H1 (cell line): ENCODE measurements around the gene SLC43A2. TPM values are rescaled to one million over a fixed set of nuclear protein-coding genes. Genes with fewer than 3 reads are reported as not detected.

Source experiments
- CTCF ChIA-PET: fragments of 300-600 bp; sonication (Branson Sonifier 250); formaldehyde crosslinking; loops from one replicate; lab custom pipeline; 2021; ENCODE audit not compliant: partially characterized antibody; lab: Charles Lee
- POLR2A ChIA-PET: fragments of 300-600 bp; sonication (Branson Sonifier 250); formaldehyde crosslinking; loops from one replicate; lab custom pipeline; 2021; ENCODE audit warnings: inconsistent platforms; ENCODE audit not compliant: partially characterized antibody; lab: Charles Lee
- DNase-seq, 2 experiments: peaks; one replicate each; pipeline versions ENCODE4 v3.0.0 to v3.0.0-alpha.2; 2010 to 2022; ENCODE audit warnings: low spot score in 2 of 2, low read depth in 1 of 2, mixed read lengths in 1 of 2
- FAIRE-seq: peaks from 2 replicates; lab custom pipeline; 2011; peaks lifted over from hg19 to GRCh38; lab: Jason Lieb, UNC
- H2AFZ ChIP-seq: 2 replicates; pipeline ENCODE4 v1.8.1; 2012; ENCODE audit warnings: low read length, inconsistent platforms
- H2AK5ac ChIP-seq: 2 replicates; pipeline ENCODE4 v1.6.1; 2013; ENCODE audit warnings: low read depth, low read length
- H2BK120ac ChIP-seq: replicated peaks from 2 replicates; pipeline ENCODE3; 2013; ENCODE audit warnings: low read depth, low read length, inconsistent platforms
- H2BK12ac ChIP-seq: 2 replicates; pipeline ENCODE4 v1.6.1; 2013; ENCODE audit warnings: low read depth, low read length
- H2BK15ac ChIP-seq: 2 replicates; pipeline ENCODE4 v1.6.1; 2013; ENCODE audit warnings: low read length
- H2BK20ac ChIP-seq: 2 replicates; pipeline ENCODE4 v1.6.1; 2013; ENCODE audit warnings: low read length
- H2BK5ac ChIP-seq: 2 replicates; pipeline ENCODE4 v1.6.1; 2013; ENCODE audit warnings: low read depth, low read length
- H3K14ac ChIP-seq: 2 replicates; pipeline ENCODE4 v1.6.1; 2013; ENCODE audit warnings: inconsistent platforms; ENCODE audit not compliant: insufficient read length
- H3K18ac ChIP-seq: 2 replicates; pipeline ENCODE4 v1.6.1; 2013; ENCODE audit warnings: low read length; ENCODE audit errors: extremely low read depth
- H3K23ac ChIP-seq: 2 replicates; pipeline ENCODE4 v1.6.1; 2013; ENCODE audit warnings: inconsistent platforms; ENCODE audit not compliant: insufficient read length
- H3K23me2 ChIP-seq: 2 replicates; pipeline ENCODE4 v1.6.1; 2013; ENCODE audit warnings: low read depth, low read length
- H3K27ac ChIP-seq: 2 replicates; pipeline ENCODE4 v1.6.1; 2011; ENCODE audit warnings: low read depth, low read length, inconsistent platforms
- H3K27me3 ChIP-seq, 4 experiments: replicated peaks in 1 of 4; 1 replicate in 1 of 4; 2 replicates in 3 of 4; pipeline versions ENCODE4 v1.6.1 to v1.8.1; 2011 to 2013; ENCODE audit warnings: low read length in 3 of 4, mild to moderate bottlenecking in 3 of 4, inconsistent platforms in 2 of 4, mixed read lengths in 2 of 4, moderate library complexity in 1 of 4; ENCODE audit not compliant: control insufficient read depth in 3 of 4, insufficient read depth in 3 of 4; ENCODE audit errors: extremely low read depth in 1 of 4
- H3K36me3 ChIP-seq, 4 experiments: 2 replicates each; pipeline versions ENCODE4 v1.6.1 to v1.8.1; 2011 to 2013; ENCODE audit warnings: mild to moderate bottlenecking in 4 of 4, low read length in 3 of 4, moderate library complexity in 2 of 4, control low read depth in 1 of 4, inconsistent platforms in 1 of 4; ENCODE audit not compliant: insufficient read depth in 4 of 4, control insufficient read depth in 2 of 4
- H3K4ac ChIP-seq: replicated peaks from 2 replicates; pipeline ENCODE3; 2013; ENCODE audit warnings: low read length, low read depth, mixed read lengths, inconsistent platforms; ENCODE audit not compliant: insufficient read length
- H3K4me1 ChIP-seq, 4 experiments: replicated peaks in 1 of 4; 1 replicate in 1 of 4; 2 replicates in 3 of 4; pipeline versions ENCODE4 v1.6.1 to v1.8.1; 2011 to 2013; ENCODE audit warnings: low read length in 3 of 4, inconsistent platforms in 2 of 4, mixed read lengths in 1 of 4; ENCODE audit not compliant: insufficient read depth in 4 of 4, control insufficient read depth in 3 of 4
- H3K4me2 ChIP-seq, 2 experiments: 2 replicates each; pipeline versions ENCODE4 v1.6.1 to v1.8.1; 2011 to 2013; ENCODE audit warnings: low read depth in 2 of 2, low read length in 2 of 2, control low read depth in 1 of 2, inconsistent platforms in 1 of 2, mild to moderate bottlenecking in 1 of 2; ENCODE audit not compliant: insufficient read depth in 1 of 2
- H3K4me3 ChIP-seq, 4 experiments: fragments of 200-600, 300-600 bp in 1 of 4; sonication (generic), shearing (Covaris generic), sonication (Bioruptor Twin) in 1 of 4; 2 replicates each; pipeline versions ENCODE4 v1.5.1 to v1.8.1; 2011 to 2016; ENCODE audit warnings: low read length in 4 of 4, low read depth in 3 of 4, control low read depth in 2 of 4, inconsistent platforms in 2 of 4, mild to moderate bottlenecking in 2 of 4, mixed read lengths in 1 of 4, moderate library complexity in 1 of 4; ENCODE audit not compliant: insufficient read depth in 2 of 4; ENCODE audit errors: extremely low read depth in 1 of 4
- H3K56ac ChIP-seq: replicated peaks from 2 replicates; pipeline ENCODE3; 2013; ENCODE audit warnings: low read depth, mild to moderate bottlenecking, mixed read lengths, low read length, inconsistent platforms; ENCODE audit not compliant: insufficient read length
- H3K79me1 ChIP-seq: 2 replicates; pipeline ENCODE4 v1.6.1; 2013; ENCODE audit warnings: low read depth, low read length, control low read depth
- H3K79me2 ChIP-seq, 2 experiments: 2 replicates each; pipeline versions ENCODE4 v1.6.1 to v1.8.1; 2012 to 2013; ENCODE audit warnings: low read length in 2 of 2, mild to moderate bottlenecking in 2 of 2, inconsistent platforms in 1 of 2; ENCODE audit not compliant: insufficient read depth in 2 of 2, control insufficient read depth in 1 of 2
- H3K9ac ChIP-seq, 4 experiments: replicated peaks in 1 of 4; 1 replicate in 1 of 4; 2 replicates in 3 of 4; pipeline versions ENCODE4 v1.6.1 to v1.8.1; 2011 to 2013; ENCODE audit warnings: low read depth in 3 of 4, low read length in 3 of 4, control low read depth in 2 of 4, mild to moderate bottlenecking in 2 of 4, moderate library complexity in 2 of 4, inconsistent platforms in 1 of 4; ENCODE audit errors: extremely low read depth in 1 of 4
- H3K9me3 ChIP-seq, 2 experiments: 2 replicates each; pipeline versions ENCODE4 v1.6.1 to v1.8.1; 2012 to 2013; ENCODE audit warnings: mild to moderate bottlenecking in 2 of 2, moderate library complexity in 2 of 2, control low read depth in 1 of 2, inconsistent platforms in 1 of 2, low read depth in 1 of 2, low read length in 1 of 2, mixed read lengths in 1 of 2; ENCODE audit not compliant: insufficient read depth in 2 of 2
- H4K20me1 ChIP-seq, 2 experiments: replicated peaks in 1 of 2; 2 replicates each; pipeline versions ENCODE3 to v1.8.1; 2011 to 2013; ENCODE audit warnings: inconsistent platforms in 2 of 2, low read length in 2 of 2, mild to moderate bottlenecking in 1 of 2; ENCODE audit not compliant: insufficient read depth in 2 of 2, control insufficient read depth in 1 of 2
- H4K5ac ChIP-seq: 2 replicates; pipeline ENCODE4 v1.6.1; 2013; ENCODE audit warnings: low read length, low read depth, mixed read lengths, inconsistent platforms; ENCODE audit not compliant: insufficient read length
- H4K8ac ChIP-seq: 2 replicates; pipeline ENCODE4 v1.8.0; 2013; ENCODE audit warnings: mild to moderate bottlenecking, moderate library complexity, low read length, inconsistent platforms; ENCODE audit not compliant: insufficient read depth; ENCODE audit errors: extremely low read depth
- H4K91ac ChIP-seq: replicated peaks from 2 replicates; pipeline ENCODE3; 2013; ENCODE audit warnings: low read length, mixed read lengths, inconsistent platforms; ENCODE audit not compliant: insufficient read length
- CREB1 ChIP-seq: IDR thresholded peaks from 2 replicates; pipeline ENCODE4 v1.6.1; 2012; ENCODE audit warnings: inconsistent platforms
- KDM1A ChIP-seq: fragments of 200-600, 300-600 bp; sonication (generic); IDR thresholded peaks from 2 replicates; pipeline ENCODE4 v1.7.1; 2016; ENCODE audit warnings: mild to moderate bottlenecking, low read length, borderline replicate concordance
- WGBS, 2 experiments: shearing (Covaris generic) in 1 of 2; methylation state at CpG; one replicate each; pipeline versions ENCODE4 v1.1.6 to v1.1.7; 2013 to 2015; ENCODE audit warnings: low lambda C conversion rate in 2 of 2, mixed read lengths in 2 of 2, inconsistent platforms in 1 of 2, low coverage in 1 of 2, missing lambda C conversion rate in 1 of 2; ENCODE audit not compliant: insufficient replicate concordance in 2 of 2, insufficient coverage in 1 of 2, insufficient read length in 1 of 2; ENCODE audit errors: extremely low coverage in 1 of 2, missing lambda C conversion rate in 1 of 2; 5-methylcytosine and 5-hydroxymethylcytosine counted together
- polyA plus RNA-seq, 7 experiments: library from polyadenylated mRNA; depleted of rRNA in 3 of 7; stranded (reverse) in 5 of 7; unstranded in 2 of 7; fragments of >200 nt in 5 of 7; fragments of 200-250 nt in 2 of 7; gene quantifications; 1 replicate in 5 of 7; 2 replicates in 1 of 7; 4 replicates in 1 of 7; pipeline versions ENCODE4 v1.2.1 to v1.2.3, GENCODE V29; 2011 to 2013; ENCODE audit warnings: missing spikeins in 2 of 7, mixed read lengths in 2 of 7
- total RNA-seq: library from RNA; stranded (reverse); fragmentation: NEBNext Ultra II Directional; extraction: Animal tissue kit (Norgen Biotek cat#: 25700); gene quantifications from 2 replicates; pipeline ENCODE4 v1.2.1, GENCODE V29; 2021

The SLC43A2 gene
- total and polyA plus RNA-seq, 2 of the 8 experiments (the other 6 are each of a cell fraction or from before 2014, with no cell fraction given): 6.6 to 10.5 TPM

GRCh38 chr17:1584167-1584566, 44.5 kb downstream of the SLC43A2 start:
- Histone ChIP-seq H2BK20ac (0 out of 2 replicates have a peak overlapping the region, but pooled peaks have one; percentile 43), H3K4me1 (peaks cover 0 to 14% (median 7%) of the 10 kb centered on the region in 4 experiments; a peak in 6 of 7 replicates), H2BK120ac (no peak overlapping the region), H3K4ac (peak overlapping the region; percentile 57), H3K27ac (no peak overlapping the region), H4K5ac (no peak overlapping the region), H4K8ac (no peak overlapping the region), H3K9me3 (no peaks in the 10 kb centered on the region), H3K79me2 (no peaks in the 10 kb centered on the region), H3K4me2 (no peak overlapping the region), H4K91ac (peak overlapping the region; percentile 73), H3K18ac (no peak overlapping the region; the same call in 1 of the 2 replicates), H3K4me3 (no peak overlapping the region), H2BK12ac (no peak overlapping the region), H2BK5ac (no peak overlapping the region), H3K56ac (no peak overlapping the region), H3K23ac (no peak overlapping the region), H2AFZ (no peak overlapping the region), H3K14ac (no peak overlapping the region), H3K79me1 (no peaks in the 10 kb centered on the region), H3K23me2 (no peaks in the 10 kb centered on the region), H3K36me3 (no peaks in the 10 kb centered on the region), H2BK15ac (no peak overlapping the region; the same call in 1 of the 2 replicates), H3K9ac (no peak overlapping the region), H3K27me3 (no peaks in the 10 kb centered on the region), H4K20me1 (no peaks in the 10 kb centered on the region), H2AK5ac (0 out of 2 replicates have a peak overlapping the region, but pooled peaks have one; percentile 24)
- no peak for DNase-seq
- no peak for FAIRE-seq
- 92% methylated on average over 14 of the region's 14 CpGs; no CpG with 5 or more reads in 1 of the 2 experiments for WGBS, 2 experiments
- ChIA-PET POLR2A (interaction anchor here (2.0 kb wide), 1 partner anchor 61 kb away, joined by 4 read pairs; the partner anchor contains the start of gene SCARF1), CTCF (interaction anchor here (1.0 to 2.8 kb wide), 4 partner anchors 10 to 46 kb away, joined by 3 to 13 read pairs (median 3); no protein-coding TSS in a partner anchor)
- TF ChIP-seq KDM1A (peak; percentile 19; the same call in 1 of the 2 replicates), CREB1 (no peak)
